ENCODE measurements around the gene LIMS2.

The LIMS2 gene

DNA sequence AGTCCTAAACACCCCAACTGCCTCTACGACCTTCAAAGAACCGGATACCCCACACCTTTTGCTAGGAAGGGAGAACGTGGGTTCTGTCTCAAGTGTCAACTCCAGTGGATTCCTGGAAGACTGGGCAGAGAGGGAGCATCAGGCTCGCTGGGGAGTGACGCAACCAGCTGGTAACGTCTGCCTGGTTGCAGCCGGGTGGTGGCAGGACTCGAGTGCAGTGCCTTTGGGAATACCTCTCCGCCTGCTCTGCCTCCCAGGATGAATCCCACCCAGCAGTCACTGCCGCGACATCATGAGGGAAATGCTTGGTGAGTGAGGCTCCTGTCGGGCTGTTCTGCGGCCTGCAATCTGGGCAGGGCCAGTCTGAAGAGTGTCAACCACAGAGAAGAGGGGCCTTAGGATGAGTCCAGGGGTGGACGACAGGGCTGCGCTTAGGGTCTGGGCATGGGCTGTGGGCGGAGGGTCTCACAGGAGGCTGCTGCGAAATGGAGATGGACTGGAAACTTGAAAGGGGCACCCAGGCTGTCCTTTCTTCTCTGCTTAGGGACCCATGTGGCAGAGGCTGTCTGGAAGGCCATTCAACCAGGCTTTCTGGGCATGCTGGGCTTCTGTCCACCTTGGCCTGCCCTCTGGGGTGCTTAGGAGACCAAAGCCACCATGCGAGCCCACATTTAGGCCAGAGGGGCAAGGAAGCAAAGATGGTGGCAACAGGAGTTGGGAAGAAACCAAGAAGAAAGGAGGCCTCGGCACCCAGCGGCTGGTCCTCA, 16.5 kb downstream of the LIMS2 start:
- no peak for DNase-seq (ENCODE audit: low read depth in 2 of 2)

DNA sequence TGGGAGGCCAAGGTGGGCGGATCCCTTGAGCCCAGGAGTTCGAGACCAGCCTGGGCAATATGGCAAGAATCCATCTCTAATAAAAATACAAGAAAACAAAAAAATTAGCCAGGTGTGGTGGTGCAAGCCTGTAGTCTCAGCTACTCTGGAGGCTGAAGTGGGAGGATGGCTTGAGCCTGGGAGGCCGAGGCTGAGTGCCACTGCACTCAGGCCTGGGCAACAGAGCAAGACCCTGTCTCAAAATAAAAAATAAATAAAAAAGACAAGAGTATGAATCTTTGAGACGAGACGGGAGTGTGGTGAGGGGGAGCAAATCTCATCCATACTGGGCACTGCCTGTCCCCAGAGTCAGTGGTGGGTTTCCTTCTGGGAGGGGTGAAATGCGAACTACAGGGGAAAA, 17.2 kb downstream of the LIMS2 start:
- no peak for DNase-seq (ENCODE audit: low read depth in 2 of 2)

DNA sequence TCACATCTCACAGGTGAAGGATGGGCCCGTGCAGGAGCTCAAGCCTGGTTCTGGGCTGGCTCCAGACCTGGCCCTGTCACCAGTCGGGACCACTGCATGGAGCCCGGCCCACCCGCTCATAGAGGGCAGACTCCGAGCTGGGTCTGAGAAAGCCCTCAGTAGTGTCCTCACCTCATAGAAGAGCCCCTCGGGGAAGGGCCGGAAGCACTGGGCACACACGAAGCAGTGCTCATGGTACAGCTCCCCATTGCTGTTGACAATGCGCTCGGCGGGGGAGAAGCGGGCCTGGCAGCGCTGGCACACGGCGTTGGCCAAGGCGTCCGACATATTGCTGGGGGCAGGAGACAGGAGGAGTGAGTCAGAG, 18.1 kb downstream of the LIMS2 start:
- no peak for DNase-seq (ENCODE audit: low read depth in 2 of 2)

DNA sequence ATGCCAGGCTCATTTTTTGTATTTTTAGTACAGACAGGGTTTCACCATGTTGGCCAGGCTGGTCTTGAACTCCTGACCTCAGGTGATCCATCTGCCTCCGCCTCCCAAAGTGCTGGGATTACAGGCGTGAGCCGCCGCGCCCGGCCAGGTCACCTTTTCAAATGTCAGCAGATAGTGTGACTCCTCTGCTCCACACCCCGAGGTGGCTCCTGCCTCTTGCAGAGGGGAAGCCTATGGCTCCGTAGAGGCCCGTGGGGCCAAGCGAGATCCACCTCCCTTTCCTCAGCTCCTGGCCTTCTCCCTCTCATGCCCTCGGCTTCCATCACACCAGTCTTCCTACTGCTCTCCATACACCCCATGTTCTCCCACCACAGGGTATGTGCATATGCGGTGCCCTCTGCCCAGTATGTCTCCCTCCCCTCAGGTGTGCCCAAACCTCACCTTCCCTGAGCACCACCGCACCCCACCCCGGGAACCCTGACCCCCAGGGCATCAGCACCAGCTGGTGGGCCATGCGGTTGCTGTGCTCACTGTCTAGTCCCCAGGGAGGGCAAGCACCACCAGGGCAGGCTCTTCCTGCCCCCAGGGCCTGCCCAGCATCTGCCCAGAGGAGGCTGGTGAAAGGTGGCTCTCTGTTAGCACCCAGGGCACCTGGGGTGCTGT, 18.6 kb downstream of the LIMS2 start:
- no peak for DNase-seq (ENCODE audit: low read depth in 2 of 2)

DNA sequence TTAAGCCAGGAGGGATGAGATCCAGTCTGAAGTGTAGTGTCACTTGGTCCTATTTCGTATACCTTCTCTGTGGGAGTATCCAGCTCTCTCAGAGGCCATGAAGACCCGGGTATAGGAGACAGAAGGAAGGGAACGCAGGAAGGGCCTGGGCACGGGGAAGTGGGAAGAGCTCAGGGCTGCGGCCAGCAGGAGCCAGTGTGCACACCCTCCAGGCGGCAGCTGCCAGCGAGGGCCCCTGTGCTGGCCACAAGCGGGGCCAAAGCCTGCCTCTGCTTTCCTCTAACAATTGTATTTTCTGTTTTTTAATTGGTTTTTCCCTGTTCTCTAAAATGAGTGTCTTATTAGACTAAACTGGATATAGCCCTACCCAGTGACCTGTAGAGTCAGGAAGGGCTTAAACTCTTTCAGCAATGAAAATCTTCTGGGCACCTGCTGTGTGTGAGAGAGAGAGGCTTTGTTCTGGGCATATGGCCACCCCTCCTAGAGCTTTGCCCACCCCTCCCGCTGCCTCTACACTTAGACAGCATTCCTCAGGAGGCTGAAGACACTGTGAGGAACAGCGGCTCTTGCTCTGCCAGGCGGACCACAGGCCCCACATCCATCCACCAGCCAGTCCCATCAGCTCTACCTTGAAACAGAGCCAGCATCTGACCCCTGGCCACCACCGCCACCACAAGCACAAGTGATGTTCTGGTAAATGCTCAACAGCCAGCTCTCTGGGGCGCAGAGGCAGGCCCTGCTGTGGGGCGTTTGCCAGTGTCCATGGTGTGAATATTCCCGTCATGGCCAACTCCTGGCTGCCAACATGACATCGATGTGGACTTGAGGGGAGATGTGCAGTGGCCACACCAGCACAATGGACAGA, 19.9 kb downstream of the LIMS2 start:
- DNase-seq (ENCODE audit: low read depth in 2 of 2), result no peak

DNA sequence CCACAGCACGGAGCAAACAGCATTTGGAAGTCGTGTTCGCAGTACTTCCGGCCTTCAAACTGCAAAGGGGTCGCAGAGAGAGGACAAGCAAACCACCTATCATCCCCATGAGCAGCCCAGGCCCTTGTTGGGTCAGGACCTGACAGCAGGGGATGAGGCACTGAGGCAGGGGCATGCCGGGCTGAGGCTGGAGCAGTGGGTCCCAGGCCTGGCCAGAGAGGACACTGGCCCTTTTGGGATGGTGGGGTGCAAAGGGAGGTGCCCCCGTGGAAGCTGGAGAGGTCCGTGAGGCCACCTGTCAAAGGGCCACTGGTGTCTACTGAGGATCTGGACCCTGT, 20.5 kb downstream of the LIMS2 start:
- no peak for DNase-seq (ENCODE audit: low read depth in 2 of 2)

DNA sequence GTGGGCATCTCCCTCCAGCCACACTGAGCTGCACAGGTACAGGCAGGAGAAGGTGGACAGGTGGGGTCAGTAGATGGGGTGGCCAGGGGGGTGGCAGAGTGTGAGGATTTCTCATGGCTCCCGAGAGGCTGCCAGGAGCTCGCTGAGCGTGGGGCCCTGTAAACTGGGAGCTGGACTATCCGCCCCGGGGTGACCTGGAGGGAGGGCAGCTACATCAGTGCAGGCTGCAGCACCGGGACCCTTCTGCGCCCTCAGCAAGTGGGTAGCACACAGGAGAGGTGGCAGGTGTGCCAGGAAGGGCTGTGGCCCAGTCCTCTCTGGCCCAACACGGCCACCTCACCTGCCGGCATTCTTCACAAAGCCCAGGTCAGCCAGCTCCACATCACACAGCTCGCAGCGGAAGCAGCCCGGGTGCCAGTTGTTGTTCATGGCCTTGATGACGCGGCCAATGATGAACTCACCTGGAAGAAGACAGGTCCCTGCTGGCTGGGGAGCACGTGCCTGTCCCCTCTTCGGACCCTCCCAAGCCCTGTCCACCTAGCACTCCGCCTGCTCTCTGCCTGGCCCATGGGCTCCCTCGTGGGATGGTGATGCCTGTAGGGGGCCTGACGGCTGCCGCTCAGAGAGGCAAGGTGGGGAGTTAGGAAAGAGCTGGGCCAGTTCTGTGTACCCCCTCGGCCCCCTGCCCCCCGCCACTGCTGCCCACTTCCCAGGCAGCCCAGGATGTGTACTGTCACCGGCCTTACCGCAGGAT, 21.1 kb downstream of the LIMS2 start:
- no peak for DNase-seq (ENCODE audit: low read depth in 2 of 2)

DNA sequence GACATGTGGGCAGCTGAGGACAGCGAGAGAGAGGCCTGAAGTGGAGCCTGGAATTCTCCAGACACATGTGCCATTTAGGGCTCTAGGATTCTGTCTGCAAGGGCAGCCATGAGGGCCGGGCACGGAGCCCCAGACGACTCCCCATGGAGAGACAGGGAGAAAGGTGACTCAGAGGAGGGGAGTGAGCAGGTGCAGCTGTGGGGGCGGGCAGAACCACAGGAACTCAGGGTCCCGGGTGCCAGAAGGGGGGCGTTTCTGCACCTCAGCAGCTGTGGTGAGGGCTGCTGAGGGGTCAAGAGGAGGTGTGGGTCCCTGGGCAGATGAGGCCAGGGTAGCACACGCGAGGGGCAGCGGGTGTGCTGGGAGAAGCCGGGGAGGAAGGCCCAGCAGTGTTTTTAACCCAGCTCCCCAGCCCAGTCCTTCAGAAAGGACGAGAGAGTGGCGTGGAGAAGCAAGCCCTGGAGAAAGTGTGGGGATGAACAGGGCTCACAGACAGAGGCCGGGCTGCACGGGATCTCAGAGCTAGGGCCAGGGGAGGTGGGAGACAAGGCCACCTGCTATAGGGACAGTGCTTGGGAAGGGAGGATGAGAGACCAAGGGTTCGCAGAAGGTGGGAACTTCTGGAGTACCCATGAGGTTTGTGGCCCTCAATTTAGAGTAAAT, 21.8 kb downstream of the LIMS2 start:
- no peak for DNase-seq (ENCODE audit: low read depth in 2 of 2)

DNA sequence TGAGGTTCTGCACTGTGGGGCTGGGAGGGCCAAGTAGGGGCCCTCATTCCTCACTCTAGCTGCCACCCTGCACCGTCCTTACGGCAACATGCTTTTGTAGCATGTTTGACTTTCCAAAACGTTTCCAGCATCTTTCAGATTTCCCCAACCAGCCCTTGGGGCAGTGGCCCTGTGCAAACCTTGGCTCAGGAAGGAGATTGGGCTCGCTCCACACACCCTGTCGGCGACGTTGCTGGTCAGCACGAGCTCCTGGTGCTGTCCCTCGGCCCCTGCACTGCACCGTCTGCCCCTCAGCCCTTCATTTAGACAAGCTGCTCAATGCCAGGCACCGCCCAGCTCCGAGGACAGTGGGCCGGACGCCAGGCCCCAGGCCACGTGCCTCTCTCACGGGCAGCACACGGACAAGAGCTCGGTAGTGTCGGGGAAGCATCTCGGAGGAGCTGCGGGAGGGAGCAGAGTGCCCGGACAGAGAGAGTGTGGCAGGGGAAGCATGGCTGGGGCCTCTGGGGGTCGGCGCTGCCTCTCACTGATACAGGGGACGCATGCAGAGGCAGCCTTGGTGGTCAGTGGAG, 22.5 kb downstream of the LIMS2 start:
- DNase-seq (ENCODE audit: low read depth in 2 of 2), result no peak

DNA sequence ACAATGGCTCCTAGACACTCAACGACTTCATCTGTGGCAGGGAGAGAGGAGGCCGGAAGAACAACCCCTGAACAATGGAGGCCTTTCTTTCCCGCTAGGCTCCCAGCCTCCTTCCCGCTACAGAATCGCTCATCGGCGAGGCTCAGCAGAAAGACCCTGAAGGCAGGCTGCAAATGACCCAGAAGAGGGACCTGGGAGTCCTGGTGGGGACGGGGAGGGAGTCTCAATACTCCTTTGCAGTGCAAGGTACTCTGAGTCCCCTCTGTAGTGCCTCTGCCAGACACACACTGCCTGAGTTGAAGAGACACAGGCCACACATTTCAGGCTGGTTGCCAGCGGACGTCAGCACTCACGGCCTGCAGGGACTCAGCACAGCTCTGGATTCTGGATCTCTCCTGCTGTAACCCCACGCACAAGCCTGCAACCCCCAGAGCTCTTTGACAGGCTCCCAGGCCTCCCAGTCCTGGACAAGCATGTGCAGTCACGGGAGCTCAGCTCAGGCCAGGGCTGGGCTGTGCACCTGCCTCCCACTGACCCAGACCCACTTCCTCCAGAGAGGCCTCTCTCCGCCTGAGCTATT, 23.3 kb downstream of the LIMS2 start:
- DNase-seq (ENCODE audit: low read depth in 2 of 2), result no peak

DNA sequence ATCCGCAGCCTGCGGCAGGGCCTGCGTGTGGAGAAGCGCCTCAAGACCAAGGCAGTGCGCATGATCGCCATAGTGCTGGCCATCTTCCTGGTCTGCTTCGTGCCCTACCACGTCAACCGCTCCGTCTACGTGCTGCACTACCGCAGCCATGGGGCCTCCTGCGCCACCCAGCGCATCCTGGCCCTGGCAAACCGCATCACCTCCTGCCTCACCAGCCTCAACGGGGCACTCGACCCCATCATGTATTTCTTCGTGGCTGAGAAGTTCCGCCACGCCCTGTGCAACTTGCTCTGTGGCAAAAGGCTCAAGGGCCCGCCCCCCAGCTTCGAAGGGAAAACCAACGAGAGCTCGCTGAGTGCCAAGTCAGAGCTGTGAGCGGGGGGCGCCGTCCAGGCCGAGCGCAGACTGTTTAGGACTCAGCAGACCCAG, 23.9 kb downstream of the LIMS2 start:
- no peak for DNase-seq (ENCODE audit: low read depth in 2 of 2)

DNA sequence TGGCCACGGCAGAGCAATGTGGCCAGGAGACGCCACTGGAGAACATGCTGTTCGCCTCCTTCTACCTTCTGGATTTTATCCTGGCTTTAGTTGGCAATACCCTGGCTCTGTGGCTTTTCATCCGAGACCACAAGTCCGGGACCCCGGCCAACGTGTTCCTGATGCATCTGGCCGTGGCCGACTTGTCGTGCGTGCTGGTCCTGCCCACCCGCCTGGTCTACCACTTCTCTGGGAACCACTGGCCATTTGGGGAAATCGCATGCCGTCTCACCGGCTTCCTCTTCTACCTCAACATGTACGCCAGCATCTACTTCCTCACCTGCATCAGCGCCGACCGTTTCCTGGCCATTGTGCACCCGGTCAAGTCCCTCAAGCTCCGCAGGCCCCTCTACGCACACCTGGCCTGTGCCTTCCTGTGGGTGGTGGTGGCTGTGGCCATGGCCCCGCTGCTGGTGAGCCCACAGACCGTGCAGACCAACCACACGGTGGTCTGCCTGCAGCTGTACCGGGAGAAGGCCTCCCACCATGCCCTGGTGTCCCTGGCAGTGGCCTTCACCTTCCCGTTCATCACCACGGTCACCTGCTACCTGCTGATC, 24.4 kb downstream of the LIMS2 start:
- no peak for DNase-seq (ENCODE audit: low read depth in 2 of 2)

DNA sequence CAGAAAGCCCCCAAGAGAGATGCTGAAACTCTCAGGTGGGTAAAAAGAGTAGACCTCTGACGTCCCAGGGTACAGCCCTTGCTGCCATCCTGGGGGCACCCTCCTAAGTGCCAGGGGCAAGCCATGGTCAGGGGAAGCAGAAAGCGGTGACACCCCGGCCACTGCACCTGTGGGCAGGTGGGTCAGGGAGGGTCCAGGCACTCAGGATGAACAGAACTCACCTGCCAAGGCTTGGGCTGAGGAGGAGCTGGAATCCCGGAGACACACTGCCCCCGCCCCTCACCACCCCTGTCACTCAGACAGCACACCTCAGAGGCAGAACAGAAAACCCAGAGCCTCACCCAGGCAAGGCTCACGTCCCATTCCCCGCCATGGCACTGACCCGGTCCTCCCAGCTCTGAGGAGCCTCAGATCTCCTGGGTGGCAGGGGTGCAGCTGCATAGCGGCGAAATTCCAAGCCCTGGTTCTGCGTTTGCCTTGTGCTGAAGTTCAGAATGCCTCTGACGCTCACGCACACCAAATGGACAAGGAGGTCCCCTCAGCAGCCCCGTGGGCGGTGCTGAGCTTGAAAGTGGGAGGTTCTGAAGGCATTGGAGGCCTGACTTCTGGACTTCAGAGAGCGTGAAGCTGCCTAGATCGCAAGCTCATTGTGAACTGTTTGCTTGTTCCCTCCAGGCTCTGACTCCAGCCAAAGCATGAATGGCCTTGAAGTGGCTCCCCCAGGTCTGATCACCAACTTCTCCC, 25.1 kb downstream of the LIMS2 start:
- no peak for DNase-seq (ENCODE audit: low read depth in 2 of 2)

DNA sequence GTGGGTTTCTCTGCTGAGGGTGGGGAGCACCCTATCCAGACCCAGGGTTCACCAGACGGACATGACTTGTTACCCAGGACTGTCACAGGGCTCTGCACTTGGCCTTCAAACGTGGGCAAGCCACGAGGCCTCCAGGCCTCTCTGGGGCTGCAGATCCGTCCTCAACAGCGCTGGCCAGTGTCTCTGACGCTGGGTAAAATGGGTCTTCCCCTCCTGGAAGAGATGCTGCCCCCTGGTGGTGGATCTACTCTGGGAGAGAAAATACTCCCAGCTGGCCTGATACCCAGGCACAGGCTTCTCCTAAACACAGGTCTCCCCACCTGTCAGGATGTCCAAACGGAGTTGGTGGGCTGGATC, 25.7 kb downstream of the LIMS2 start:
- peak; percentile 62 to 80 for DNase-seq (ENCODE audit: low read depth in 2 of 2)

DNA sequence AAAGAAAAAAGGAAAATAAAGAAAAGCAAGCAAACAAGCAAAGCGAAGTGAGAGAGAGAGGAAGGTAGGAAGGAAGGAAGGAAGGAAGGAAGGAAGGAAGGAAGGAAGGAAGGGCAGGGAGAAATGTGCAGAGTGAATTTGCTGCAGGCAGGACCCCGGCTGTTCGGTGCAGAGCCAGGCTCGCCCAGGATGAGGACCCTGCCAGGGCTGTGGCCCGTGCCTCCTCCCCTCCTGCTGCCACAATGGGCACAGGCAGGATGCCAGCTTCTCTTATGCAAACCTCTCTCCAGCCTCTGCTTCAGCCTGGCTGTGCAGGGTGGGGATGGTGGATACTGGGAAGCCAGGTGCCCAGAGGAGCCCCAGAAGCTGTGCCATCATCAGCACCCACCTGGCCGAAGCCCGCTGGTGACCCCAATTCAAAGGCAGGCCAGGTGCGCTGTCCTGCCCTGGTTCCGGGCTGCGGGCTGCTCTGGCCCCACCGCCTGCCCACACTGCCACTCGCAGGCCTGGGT, 26.2 kb downstream of the LIMS2 start:
- DNase-seq (ENCODE audit: low read depth in 2 of 2), result no peak

DNA sequence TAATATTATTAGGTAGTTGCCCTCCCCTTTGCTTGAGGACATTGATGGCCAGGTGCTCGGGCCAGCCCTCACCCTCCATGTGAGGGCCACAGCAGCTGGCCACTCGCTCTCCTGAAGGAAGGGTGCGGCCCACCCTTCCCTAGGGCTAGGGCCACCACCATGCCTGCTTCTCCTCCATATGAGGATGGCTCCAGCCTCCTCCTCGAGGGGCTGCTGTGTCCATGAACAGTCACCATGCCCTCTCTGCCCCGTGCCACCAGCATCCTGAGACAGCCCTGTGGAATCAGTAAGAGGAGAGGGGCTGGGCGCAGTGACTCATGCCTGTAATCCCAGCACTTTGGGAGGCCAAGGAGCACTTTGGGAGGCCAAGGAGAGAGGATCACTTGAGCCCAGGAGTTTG, 27.0 kb downstream of the LIMS2 start:
- no peak for DNase-seq (ENCODE audit: low read depth in 2 of 2)

DNA sequence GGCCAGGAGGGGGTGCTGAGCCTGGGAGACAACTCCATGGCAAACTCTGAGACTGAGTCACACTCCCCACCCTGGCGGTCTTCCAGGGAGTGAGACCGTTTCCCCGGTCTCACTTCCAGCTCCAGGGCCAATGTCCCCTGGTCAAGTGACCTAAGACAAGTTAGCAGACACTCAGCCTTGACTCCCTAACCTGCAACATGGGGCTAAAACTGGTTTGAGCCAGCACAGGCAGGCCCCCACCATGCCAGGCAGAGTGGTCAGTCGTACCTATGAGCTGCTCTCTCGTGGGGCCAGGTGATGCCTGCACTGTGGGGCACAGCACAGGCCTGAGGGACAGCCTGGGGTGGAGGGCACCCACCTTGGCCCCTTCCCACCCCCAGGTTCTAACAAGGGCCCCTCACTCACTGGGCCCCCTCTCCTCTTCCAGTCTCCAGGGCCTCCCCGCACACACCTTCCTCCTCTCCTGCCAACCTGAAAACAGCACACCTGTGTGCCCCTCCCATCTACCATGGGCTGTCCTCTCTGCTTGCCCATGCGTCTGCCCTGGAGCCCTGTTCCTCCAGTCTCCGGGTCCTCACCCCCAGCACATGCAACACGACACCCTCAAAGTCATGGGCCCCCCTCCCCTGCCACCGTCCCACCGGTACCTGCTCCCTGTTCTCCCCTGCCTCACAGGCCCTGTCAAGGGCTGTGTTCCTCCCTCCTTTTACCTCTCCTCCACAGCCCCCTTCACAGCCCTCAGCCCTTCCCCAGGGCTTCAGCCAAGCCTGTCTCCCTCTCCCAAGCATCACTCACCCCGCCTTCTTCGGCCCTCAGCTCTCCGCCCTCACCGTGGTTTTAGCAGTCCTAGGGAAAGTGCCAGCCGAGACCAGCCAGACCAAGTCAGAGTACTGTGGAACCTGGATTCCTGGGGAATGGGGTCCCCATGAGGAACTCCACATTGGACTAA, 27.8 kb downstream of the LIMS2 start:
- no peak for DNase-seq (ENCODE audit: low read depth in 2 of 2)

DNA sequence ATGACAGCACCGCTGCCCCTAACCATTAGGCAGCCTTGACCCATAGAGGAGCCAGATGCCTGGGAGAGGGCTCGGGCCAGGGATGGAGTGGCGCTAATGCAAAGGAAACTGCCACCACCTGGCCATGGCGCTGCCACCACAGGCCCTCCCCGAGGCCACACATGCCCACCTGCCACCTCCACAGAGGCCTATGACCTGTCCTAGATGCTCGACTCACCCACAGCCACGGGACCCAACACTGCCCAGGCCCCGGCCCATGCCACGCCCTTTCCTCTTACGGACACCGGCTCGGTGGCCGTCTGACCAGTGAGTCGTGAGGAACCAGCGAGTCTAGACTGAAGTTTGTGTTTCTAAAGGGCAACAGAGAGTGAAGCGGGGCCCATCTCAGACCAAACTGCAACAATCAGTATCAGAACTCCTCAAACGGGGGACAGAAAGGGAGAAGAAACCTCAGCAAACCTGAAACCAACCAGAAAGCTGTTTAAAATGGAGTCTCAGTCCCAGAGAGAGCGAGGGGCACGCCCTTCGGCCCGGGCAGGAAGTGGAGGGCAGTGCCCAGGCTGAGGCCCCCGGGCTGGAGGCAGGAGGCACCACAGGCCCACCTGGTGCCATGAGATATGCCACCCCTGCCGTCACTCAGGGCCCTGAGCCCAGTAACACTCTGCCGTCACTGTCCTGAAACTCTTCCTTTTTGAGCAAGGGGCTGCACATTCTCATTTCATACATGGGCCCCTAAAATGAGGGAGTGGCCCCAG, 28.7 kb downstream of the LIMS2 start:
- no peak for DNase-seq (ENCODE audit: low read depth in 2 of 2)
